SW 1271 (cell line): ENCODE measurements around the gene CYB5RL.
"Not testable (repeated sequence)": the region's sequence is repeated elsewhere in the genome, so short reads cannot be mapped to it uniquely, and the experiment has no call there.

ENCODE experiments used
- DNase-seq, 2 experiments: peaks; one replicate each; lab custom pipeline; 2025; lab: John Stamatoyannopoulos, UW

The CYB5RL gene

DNA sequence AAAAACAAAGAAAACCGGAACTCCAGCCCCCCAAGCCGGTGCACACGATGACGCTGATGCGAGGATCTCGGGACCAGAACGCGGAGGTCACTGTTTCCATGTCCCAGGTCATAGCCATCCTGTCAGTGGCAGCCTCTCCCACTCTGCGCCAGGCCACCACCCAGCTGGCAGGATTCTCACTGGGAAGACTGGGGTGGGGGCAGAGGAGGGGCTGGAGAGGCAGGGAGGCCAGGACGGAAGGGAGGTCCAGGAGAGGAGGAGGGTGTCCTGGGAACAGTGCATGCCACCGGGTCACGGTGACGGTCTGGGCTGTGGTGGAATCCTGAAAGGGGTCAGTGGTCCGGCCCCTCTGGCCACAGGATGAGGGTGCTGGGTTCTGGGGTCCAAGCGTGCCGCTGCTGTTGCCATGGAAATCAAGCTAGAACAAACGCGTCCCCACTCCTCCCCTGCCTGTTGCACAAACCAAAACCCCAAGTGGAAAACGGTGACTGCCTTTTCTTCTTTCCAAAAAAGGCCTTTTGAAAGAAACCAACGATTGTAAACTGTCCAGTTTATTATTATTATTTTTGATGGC is 26.2 kb upstream of the CYB5RL start:
- DNase-seq: no peak

DNA sequence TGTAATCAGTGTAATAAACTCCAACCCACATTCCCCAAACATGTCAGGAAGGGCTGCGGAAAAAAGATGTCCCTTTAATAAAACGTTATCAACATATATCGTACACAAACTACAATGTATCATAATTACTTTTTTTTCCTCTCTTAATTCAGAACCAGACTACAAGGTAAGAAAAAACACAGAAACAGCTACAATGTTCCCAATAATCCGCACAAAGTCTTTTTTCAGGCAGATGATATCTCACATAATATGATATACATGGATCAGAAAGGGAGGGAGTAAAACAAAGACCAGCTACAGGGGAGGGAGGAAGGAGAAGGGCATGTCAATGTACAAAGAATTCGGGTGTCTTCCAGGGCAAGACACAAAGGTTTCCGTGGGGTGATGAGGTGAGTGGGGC is 25.5 kb upstream of the CYB5RL start:
- no peak for DNase-seq

DNA sequence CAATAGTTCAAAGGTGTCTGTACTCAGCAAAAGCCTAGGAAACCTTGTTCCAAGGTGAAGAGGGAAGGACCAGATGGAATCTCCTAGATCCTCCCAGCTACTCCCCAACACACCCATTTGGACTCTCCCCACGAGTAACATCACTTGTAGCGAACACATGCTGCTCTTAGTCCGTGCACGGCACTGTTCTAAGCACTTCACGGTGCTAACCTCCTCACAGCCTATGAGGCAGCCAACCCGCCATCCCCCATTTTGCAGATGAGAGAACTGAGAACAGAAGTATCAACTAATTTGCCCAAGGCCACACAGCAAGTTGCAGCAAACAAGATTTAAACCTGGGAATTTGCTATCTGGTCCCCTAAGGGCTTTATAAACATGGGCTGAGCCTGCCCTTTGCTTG is 24.4 kb upstream of the CYB5RL start:
- no peak for DNase-seq

DNA sequence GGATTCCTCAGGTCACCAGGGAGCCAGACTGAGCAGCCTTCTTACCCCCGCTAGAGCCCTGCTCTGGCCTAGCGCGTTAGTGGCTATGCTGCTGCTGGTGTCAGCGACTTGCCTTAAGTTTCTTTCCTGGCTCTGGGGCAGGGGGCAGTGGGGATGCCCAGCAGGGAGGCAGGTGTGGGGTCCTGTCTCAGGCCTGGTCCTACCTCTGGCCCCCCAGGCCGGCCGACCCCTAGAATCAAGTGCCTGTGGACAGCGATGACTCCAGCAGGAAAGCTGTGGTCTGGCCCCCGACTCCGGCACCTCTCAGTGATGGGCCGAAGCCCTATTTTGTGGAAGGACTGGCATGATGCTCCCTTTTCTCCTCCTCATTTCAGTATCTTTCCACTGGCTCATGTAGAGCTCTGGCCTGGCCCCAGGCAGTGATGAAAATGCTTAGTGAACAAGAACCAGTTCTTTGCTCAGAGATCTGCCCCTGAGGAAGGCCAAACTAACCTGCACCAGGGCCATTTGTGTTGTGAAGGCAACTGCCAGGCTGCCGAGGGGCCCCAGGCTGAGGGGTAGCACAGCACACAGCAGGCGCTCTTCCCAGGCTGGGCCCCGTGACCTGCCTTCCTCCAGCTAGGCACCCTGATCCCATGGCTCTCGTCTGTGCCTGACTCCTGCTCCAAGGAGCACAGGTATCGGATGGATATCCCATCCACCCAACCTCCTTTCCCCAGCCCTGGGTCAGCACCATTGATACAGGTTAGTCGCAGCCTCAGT is 23.8 kb upstream of the CYB5RL start:
- DNase-seq: no peak

DNA sequence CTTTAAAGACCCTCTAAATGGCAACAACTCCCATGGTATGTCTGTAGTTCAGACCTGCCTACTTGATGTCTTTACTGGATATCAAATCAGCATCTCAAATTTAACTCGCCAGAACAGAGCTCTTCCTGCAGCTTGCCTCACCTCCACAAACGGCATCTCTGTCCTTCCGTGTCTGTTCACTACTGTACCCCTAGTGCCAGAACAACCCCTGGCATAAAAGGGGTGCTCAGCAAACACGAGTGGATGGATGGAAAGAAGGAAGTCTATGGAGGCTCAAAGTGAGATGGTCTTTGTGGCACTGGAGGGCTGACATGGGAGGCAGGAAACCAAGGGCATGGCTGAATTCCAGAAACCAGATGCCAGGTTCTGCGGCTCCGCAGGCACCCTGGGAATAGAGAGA is 22.9 kb upstream of the CYB5RL start:
- DNase-seq: no peak

DNA sequence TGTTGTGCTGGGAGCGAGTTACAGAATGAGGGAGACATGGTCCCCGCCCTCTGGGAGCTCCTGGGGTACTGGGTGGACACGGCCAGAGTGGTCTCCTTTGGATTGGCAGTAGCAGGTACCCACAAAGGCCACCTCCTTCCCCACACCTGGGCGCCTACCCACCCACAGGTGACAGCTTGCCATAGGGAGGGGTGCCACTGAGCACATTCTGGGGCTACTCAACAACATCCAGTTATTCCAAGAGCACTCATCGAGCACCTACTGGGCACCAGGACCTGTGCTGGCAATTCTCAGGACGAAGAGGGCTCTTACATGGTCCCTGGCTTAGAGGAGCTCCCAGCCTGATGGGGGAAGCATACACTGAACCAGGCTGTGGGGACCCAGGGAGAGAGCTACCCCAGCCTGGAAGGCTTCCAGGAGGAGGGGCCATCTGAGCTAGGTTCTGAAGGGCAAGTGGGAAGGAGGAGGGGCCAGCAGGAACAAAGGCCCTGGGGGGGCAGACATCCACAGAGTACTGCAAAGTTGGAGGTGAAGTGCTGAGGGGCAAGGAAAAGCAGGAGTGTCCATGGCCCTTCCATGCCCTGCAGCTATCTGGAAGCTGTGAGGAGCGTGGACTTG is 22.1 kb upstream of the CYB5RL start:
- no peak for DNase-seq

DNA sequence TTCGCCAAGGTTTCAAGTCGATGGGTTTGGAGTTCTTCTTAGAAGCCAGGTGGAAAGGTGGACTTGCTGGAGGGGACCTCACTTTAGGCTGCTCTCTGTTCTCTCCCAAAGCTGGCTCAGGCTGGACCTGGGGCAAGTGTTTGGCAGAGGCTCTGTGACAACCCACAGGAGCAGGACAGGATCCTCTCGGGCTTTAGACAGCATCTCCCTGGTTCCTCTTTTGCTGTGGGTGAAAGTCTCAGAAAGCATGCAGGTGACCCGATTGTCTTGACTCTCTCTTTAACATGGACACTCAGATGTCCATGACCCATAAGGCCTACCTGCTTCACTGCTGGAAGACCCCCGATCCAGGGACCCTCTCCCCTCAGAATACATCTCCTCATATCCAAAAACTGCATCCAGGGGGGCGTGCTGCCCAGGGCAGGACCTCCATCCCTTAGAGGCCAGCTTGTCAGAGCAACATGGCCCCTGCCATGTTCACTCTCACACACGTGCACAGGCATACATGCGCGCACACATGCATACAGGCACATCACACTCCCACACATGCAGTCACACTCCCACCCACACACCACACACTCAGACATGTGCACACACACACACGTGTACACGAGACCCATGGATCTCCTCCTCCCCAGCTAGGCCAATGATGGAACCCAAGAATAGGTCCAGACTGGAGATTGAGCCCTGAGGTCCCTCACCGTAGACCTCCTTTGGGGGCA is 21.4 kb upstream of the CYB5RL start:
- DNase-seq: no peak

DNA sequence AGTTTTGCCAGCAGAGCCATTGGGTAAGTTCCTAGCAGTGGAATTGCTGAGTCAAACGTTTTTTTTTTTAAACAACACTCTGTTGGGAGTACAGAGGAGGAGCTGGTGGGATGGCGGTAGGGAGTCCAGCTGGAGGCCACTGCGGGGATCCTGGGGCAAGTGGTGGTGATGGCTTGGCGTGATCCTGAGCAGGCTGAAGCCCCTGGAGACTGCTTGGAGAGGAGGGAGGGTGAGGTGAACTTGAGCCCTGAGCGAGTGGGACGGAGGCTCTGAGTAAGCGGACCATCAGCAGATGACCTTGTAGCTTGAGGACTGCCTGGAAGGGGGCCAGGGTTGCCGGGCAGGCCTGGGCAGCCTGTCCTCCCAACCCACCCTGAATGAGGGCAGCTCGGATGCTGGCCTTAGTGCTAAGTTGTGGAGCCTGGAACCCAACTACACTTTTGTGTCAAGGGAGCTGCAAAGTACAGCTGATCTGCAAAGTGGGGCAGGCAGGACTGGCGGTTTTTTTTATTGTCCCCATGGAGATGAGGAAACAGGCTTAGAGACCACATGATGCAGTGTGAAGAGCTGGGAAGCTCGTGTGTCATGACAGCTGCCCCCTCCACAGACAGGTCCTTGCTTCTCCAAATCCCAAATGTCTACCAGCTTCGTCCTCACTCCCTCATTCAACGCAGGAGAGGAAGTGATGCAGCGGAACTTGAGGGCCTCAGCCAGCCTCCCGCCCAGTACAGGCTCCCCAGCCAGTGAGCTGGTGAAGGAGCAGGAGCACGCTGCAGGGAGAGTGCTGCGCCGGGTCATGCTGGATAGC is 20.4 kb upstream of the CYB5RL start:
- no peak for DNase-seq

DNA sequence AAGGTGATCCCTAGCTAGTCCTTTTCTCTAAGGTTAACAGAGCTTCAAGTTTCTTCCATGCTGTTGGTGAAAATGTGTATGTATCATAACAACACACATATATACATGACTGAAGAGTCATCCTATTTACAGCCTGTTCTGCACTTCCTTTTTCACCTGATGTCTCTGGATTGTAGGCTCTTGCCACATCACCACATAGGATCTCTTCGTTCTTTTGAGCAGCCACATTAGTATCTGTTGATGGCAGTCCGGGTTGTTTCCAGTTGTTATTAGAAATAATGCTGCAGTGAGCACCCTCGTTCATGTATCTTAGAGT is 19.8 kb upstream of the CYB5RL start:
- DNase-seq: no peak

DNA sequence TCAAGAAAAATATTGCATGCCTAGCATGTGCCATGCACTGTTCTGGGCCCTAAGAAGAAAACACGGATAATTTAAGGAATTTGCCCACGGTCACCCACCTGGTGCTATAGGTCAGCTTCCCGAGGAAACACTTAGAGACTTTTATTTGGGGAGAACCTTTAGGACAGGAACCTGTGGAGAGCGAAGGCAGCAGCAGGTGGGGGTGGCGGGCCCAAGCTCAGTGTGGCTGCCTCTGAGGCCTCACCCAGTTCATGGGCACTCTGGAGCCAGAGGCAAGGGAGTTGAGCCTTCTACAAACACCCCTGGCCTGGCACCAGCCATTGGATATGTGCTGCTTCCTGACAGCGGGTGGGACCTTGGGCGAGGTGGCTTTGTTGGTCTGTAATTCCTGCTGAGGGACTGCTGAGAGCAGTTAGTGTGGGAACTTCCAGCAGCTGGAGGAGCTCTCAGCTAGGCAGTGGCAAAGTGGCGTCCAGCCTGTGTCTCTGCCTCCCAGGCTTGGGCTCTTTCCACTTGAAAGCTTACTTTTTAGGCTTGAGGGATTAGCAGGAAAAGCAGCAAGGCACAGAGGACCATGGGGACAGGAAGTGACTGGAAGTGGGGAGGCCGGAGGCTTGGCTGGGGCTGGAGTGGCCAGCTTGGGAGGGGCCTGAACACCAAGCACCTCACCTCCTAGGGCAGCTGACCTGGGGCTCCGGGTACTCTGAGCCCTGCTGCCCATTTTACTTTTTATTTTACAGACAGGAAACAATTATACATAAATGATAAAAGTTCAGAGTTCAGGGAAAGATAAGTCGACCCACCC is 19.3 kb upstream of the CYB5RL start:
- no peak for DNase-seq

DNA sequence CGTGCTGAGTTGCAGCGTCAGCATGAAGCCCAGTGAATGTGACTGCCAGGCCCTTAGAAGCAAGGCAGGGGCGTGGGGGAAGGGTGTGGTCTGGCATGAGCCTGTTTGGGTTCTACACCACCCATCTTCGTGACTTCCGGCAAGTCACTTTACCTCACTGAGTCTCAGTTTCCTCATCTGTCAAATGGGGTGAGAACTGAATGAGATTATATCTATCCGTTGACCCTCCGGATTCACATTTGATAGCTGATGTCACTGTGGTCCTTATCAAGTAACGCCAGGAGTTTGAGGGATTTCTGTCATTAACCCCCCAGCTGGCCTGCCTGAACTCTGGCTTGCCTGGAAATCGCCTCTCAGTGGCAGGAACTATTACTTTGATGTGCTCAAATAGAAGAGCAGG is 15.7 kb upstream of the CYB5RL start:
- no peak for DNase-seq

DNA sequence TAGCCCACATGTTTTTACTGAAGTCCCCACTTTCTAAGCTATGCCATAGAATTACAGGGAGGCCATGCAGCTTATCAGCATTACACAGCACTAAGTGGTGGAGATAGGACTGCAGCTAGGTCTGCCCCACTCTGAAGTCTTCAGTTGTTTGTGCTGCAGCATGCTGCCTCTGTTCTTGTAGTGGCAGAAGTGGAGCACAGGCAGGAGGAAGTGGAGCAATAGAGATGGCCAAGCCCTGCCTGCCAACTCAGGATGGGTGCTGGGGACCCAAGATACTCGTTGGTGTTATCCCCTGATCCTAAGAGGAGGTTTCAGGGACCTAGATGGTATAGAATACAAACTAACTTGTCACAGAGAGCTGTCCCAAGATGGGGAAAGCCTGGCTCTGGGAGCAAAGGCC is 13.0 kb upstream of the CYB5RL start:
- DNase-seq: no peak

DNA sequence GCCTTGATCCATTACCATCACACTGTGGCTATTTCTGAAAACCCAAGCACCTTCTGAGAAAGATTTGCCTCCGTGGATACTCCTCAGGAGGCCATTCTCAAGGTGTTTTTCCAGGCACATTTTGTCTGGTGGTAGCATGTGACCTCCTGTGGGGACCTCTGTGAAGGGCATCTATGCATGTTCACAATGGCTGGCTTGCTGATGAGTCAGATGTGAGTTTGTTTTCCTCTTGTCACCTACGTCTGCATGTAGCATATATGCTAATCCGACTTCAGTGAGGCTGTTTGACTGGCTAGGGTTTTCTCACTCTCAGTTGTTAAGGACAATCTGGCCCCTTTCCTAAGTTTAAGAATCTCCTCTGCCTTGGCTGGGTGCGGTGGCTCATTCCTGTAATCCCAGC is 8.1 kb upstream of the CYB5RL start:
- not testable (repeated sequence) for DNase-seq

DNA sequence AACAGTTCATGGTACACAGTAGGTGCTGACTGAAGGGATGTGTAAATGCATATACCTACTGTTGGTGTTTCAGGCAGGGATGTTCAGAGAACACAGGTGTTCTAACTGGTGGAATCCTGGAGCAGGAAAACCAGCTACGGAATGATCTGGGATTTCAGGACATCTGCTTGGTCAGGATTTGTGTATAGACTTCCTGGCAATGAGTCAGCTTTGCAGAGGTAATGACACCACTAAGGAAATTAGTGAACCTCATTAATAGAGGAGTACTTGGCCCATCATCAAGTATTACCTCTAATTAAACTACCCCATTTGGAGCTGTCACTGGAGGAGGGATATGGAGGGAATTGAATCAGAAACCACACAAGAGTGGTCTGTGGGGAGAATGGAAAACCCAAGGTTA is 7.5 kb upstream of the CYB5RL start:
- DNase-seq: no peak

DNA sequence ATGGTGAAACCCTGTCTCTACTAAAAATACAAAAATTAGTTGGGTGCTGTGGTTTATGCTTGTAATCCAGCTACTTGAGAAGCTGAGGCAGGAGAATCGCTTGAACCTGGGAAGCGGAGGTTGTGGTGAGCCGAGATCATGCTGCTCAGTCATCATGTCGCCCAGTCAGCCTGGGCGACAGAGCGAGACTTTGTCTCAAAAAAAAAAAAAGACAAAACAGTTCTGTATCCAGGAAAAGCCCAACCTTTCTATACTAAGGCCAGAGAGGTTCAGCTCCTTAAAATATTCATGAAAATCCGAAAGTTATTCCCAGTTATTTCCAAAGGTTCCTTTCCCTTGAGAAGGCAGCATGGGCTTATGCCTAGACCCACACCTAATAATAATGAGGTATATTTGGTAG is 4.4 kb upstream of the CYB5RL start:
- no peak for DNase-seq

DNA sequence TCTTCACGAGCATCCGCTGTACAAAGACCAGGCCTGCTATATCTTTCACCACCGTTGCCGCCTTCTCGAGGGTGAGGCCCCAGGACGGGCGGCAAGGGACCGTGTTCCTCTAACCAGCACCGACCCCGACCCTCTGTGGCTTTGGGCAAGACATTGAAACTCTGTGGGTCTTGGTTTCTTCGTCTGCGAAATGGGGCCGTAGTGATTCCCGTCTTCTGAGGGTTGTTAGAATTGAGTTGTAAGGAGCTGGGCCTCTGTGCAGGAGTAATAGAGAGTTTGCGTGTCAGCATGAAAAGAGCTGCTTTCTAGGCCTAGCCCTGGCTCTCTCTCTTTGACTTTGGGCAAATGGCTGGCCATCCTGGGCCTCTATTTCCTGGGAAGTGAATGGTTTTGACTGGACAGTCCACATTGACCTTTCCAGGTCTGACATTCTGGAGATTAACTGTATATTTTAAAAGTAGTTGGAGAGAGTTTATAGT is 728 bp upstream of the CYB5RL start:
- no peak for DNase-seq

DNA sequence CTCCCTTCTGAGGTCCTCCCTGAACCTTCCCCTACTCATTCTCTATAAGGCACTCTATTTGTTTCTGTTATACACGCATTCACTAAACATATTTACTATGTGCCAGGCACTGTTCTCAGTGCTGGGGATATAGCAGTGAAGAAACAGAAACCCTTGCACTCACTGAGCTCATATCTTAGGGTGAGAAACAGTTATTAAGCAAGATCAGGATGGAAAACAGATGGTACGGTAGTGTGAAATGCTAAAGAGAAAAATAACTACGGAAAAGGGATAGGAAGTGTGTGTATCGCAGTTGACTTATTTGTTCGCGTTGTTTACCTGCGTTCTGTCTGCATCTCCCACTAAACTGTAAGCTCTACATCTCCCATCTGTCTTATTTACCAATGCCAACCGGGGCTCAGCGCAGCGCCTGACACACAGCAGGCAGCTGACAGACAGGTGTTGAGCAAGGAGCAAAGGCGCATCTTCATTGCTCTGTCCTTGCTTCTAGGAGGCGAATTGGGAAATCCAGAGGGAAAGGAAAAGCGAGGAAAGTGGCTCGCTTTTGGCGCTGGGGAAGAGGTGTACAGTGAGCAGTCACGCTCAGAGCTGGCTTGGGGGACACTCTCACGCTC is 572 bp downstream of the CYB5RL start:
- DNase-seq: no peak

DNA sequence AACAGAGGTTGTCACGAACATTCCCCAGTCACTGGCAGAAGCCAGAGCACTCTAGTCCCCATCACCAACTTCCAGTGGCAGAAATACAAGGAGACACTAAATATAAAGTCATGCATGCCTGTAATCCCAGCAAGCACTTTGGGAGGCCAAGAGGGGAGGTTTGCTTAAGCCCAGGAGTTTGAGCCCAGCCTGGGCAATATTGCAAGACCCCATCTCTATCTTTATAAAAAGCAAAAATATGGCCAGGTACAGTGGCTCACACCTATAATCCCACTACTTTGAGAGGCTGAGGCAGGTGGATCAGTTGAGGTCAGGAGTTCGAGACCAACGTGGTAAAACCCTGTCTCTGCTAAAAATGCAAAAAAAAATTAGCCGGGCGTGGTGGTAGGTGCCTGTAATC is 6.4 kb downstream of the CYB5RL start:
- DNase-seq: no peak

DNA sequence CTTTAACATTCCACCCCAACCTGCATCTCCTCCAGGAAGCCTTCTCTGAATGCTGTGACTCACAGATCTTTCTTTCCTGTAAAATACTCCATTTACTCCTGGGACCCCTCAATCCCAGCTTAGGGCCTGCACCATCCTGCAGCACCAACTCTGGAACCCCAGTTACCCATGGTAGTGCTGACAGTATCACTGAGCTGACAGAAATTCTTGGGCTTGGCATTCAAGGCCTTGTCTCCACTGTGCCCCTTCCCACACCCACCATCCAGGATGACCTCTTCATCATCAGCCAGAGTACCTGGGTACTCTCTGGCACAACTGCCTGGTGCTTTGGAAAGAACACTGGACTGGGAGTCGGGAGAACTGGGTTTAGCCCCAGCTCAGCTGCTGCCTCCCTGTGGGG is 8.3 kb downstream of the CYB5RL start:
- no peak for DNase-seq

DNA sequence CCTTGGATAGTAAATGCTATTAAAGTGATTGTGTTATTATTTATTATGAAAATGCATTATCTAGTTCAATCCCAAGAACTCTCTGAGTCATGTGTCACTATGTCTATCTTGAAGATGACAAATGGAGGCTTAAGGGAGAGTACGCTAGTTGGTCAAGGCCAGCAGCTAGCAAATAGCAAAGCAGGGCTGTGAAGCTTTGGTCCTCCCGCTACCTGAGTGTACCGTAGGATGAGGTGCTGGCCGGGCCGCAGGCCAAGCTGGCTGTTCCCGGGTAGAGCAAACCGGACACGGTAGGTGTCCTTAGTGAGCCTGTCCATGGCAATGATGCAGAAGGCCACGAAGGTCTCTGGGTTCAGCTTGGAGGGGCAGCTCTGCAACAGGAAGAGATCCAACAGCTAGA is 9.3 kb downstream of the CYB5RL start:
- no peak for DNase-seq

DNA sequence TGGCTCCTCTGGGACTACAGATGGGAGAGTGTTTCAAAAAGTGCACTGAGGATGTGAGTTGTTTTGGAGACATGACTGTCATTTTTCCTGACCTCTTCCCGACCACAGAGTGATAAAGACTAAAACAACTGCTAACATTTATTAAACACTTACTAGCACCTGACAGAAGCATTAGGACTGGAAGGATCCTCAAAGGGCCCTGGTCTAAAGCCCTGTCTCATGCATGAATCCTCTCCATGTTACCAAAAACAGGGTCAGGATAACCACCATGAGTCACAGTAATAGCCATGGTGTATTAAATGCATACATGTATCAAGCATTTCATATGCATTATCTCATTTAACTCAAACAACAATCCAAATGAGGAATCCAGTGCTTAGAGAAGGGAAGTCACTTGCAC is 11.5 kb downstream of the CYB5RL start:
- DNase-seq: no peak
